BJ (cell line): Measurements from ENCODE around the gene ZFP69B. TPM values are rescaled to one million over a fixed set of nuclear protein-coding genes. Genes with fewer than 3 reads are reported as not detected.
A peak's percentile ranks its signal among the peaks of the same experiment; 100 is the strongest.

ENCODE experiments used
- CTCF ChIA-PET: fragments of 350-600 bp; formaldehyde crosslinking; extraction: SDS; loops from one replicate; lab custom pipeline; 2021; ENCODE audit warnings: antibody characterized with exemption, inconsistent platforms; lab: Yijun Ruan, JAX
- POLR2A ChIA-PET: fragments of 300-600 bp; sonication (Branson Sonifier 250); formaldehyde crosslinking; extraction: SDS; loops from one replicate; lab custom pipeline; 2021; ENCODE audit warnings: antibody characterized with exemption; lab: Charles Lee
- DNase-seq: peaks from one replicate; pipeline ENCODE4 v3.0.0-alpha.2; 2011; ENCODE audit warnings: low read depth
- H3K27me3 ChIP-seq: 2 replicates; pipeline ENCODE4 v1.6.0; 2011; ENCODE audit warnings: low read length; ENCODE audit not compliant: control insufficient read depth, insufficient read depth
- H3K36me3 ChIP-seq: 2 replicates; pipeline ENCODE4 v1.5.1; 2011; ENCODE audit warnings: low read length; ENCODE audit not compliant: control insufficient read depth, insufficient read depth
- H3K4me3 ChIP-seq: 2 replicates; pipeline ENCODE4 v1.5.1; 2011; ENCODE audit warnings: low read depth, mild to moderate bottlenecking, control low read depth, low read length
- CTCF ChIP-seq: IDR thresholded peaks from 2 replicates; pipeline ENCODE4 v1.5.1; 2011; ENCODE audit warnings: low read depth, mild to moderate bottlenecking, control low read depth, inconsistent platforms, low read length, moderate library complexity; ENCODE audit not compliant: insufficient read depth
- polyA plus RNA-seq: library from polyadenylated mRNA; depleted of rRNA; stranded (reverse); fragments of >200 nt; gene quantifications from 2 replicates; pipeline ENCODE4 v1.2.3, GENCODE V29; 2011

ZFP69B gene
- polyA plus RNA-seq, 1 experiment, result 1.5 TPM

- no peak overlapping the region for H3K4me3 ChIP-seq
- no peaks in the 10 kb centered on the region for H3K36me3 ChIP-seq
- no peak for TF ChIP-seq CTCF
- DNase-seq, result no peak
- ChIA-PET CTCF (interaction anchor here (1.4 to 2.6 kb wide), 2 partner anchors 121 to 292 kb away, joined by 3 to 10 read pairs; no protein-coding TSS in a partner anchor), POLR2A (no interaction called here)
- no peaks in the 10 kb centered on the region for H3K27me3 ChIP-seq
These were observed 14.4 kb upstream of the ZFP69B start for GRCh38 chr1:40435876-40436275.

GRCh38 chr1:40438391-40439015 is 11.8 kb upstream of the ZFP69B start:
- Histone ChIP-seq H3K27me3 (no peaks in the 10 kb centered on the region), H3K4me3 (no peak overlapping the region), H3K36me3 (no peaks in the 10 kb centered on the region)
- TF ChIP-seq CTCF, result peak; percentile 67
- DNase-seq, result no peak
- CTCF ChIA-PET, result interaction anchor here (0.6 to 3.9 kb wide), 15 partner anchors 8 to 296 kb away, joined by 3 to 28 read pairs (median 4); partner anchors contain the start of gene ZFP69B
- POLR2A ChIA-PET, result no interaction called here

- ChIA-PET CTCF (interaction anchor here (1.3 to 3.9 kb wide), 5 partner anchors 9 to 295 kb away, joined by 3 to 28 read pairs (median 5); partner anchors contain the start of gene ZFP69B), POLR2A (no interaction called here)
- DNase-seq, result no peak
- Histone ChIP-seq H3K36me3 (no peaks in the 10 kb centered on the region), H3K4me3 (no peak overlapping the region), H3K27me3 (no peaks in the 10 kb centered on the region)
- no peak for TF ChIP-seq CTCF
These were observed 11.0 kb upstream of the ZFP69B start for GRCh38 chr1:40439247-40439646.

GRCh38 chr1:40450495-40451237 is 390 bp downstream of the ZFP69B start:
- Histone ChIP-seq H3K36me3 (no peaks in the 10 kb centered on the region), H3K27me3 (no peaks in the 10 kb centered on the region), H3K4me3 (peak overlapping the region; percentile 81)
- ChIA-PET POLR2A (no interaction called here), CTCF (interaction anchor here (0.6 to 5.4 kb wide), 5 partner anchors 12 to 112 kb away, joined by 3 to 28 read pairs (median 3); no protein-coding TSS in a partner anchor)
- TF ChIP-seq CTCF, result no peak
- DNase-seq, result peak; percentile 19

GRCh38 chr1:40451238-40451585 is 936 bp downstream of the ZFP69B start:
- CTCF ChIA-PET, result interaction anchor here (0.7 kb wide), 1 partner anchor 27 kb away, joined by 3 read pairs; no protein-coding TSS in a partner anchor
- peak overlapping the region; percentile 81 for H3K4me3 ChIP-seq
- TF ChIP-seq CTCF, result no peak
- no peak for DNase-seq
- H3K27me3 ChIP-seq, result no peaks in the 10 kb centered on the region
- no peaks in the 10 kb centered on the region for H3K36me3 ChIP-seq
- POLR2A ChIA-PET, result no interaction called here
